Eye (tissue), 1 donor: ENCODE data around the gene GUCD1.

ENCODE experiments used
- DNase-seq: peaks from one replicate; pipeline ENCODE4 v3.0.0-alpha.2; 2015

Gene GUCD1

GRCh38 chr22:24523873-24524272 is 31.1 kb downstream of the GUCD1 start:
- no peak for DNase-seq

GRCh38 chr22:24521791-24522245 is 33.1 kb downstream of the GUCD1 start:
- DNase-seq, result peak; percentile 68

DNA sequence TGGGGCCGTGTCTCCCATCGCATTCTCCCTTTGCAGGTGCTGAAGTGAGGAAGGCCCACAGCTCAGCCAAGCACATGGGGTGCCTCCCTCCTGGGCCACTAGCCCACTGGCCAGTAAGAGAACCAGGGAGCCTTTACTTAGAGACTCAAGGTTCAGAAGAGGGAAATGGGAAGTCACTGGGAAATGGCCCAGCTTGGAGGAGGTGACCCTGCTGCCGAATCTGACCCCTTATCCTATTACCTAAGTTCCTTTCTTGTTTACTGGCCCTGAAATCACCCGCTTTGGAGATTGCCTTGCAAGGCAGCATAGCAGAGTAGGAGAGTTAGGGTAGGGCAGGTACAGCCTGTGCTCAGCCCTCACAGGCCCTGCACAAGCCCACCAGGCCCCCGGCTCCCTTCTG is 35.4 kb downstream of the GUCD1 start:
- DNase-seq, result no peak

DNA sequence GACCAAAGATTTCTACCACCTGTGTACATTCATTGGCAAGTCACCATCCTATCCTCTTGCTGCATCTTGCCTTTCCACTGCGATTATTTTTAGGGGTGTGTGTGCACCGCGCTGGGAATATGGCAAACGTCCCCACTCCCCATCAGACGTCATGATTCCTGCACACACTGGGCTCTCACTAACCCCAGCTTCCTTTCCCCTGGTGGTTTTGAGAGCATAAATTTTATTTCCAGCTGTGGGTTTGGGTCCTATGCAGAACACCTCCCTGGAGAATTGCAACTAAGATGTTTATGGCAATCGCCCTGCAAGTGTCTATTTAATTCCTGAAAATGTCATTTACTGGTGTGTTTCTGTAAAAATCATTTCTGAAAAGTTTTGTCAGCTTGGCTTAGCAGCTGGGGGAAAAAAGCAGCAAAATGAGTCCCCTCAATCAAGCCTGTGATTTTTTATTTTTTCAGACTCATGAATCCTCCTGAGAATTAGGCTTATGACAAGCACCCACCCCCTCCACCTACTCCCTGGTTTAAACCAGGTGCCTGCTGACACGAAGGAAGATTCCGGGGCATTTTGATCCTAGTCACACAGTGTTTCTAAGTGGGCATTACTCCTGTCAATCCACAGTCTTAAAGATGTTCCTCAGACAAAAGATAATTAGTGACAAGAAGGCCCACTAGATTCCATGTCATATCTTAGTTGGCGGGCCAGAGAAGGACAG is 36.0 kb downstream of the GUCD1 start:
- no peak for DNase-seq

- DNase-seq, result no peak
Measured at GRCh38 chr22:24518228-24518627, 36.7 kb downstream of the GUCD1 start.

DNA sequence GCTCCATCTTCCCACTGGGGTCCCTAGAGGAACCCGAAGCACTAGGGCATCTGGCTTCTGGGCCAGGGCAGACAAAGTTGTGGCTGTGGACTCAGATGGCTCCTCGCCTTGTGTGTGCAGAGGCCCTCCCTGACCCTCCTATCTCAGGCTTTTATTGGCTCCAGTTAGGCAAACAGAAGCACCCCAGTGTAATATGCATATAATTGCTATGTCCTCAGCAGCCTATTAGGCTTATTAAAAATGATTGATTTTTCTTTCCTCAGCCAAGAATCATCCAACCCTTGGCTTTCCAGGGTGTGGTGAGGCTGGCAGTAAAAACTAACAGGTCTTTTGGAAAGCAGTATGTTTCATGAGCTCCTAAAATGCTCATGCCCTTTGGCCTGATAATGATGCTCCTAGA is 37.5 kb downstream of the GUCD1 start:
- no peak for DNase-seq

DNA sequence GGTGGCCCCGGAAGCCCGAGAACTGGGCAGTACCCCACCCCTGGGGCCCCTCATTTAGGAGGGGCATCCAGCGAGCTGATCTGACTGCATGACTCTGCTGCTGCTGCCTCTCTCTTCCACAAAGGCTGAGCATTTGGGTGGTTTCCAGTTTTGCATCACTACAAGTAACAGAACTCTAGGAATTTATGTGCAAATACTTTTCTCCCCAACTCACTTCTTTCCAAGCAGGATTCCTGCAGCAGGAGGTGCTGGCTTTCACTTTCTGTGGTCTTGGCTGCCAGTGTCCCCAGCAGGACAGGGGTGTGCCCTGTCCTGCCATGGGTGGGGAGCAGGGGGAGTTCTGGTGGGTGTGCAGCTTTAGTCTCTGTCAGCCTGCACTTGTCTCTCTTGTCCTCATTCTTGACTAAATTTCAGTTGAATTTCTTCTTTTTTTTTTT is 38.6 kb downstream of the GUCD1 start:
- DNase-seq, result peak; percentile 62

DNA sequence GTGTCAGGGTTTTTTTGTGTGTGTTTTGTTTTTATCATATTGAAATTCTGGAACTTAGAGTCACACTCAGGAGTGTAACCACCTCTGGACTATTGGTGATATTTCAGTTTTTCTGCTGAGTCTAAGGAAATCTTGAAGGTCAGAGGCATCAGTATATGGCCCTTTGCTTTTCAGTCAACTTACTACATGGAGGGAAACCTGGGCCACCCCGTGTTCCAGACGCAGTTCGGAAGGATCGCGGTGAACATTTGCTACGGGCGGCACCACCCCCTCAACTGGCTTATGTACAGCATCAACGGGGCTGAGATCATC is 40.0 kb downstream of the GUCD1 start:
- DNase-seq, result no peak

GRCh38 chr22:24514241-24515026 is 40.5 kb downstream of the GUCD1 start:
- DNase-seq, result no peak

GRCh38 chr22:24513378-24514240 is 41.3 kb downstream of the GUCD1 start:
- DNase-seq, result no peak

GRCh38 chr22:24512043-24512442 is 42.9 kb downstream of the GUCD1 start:
- DNase-seq, result no peak

DNA sequence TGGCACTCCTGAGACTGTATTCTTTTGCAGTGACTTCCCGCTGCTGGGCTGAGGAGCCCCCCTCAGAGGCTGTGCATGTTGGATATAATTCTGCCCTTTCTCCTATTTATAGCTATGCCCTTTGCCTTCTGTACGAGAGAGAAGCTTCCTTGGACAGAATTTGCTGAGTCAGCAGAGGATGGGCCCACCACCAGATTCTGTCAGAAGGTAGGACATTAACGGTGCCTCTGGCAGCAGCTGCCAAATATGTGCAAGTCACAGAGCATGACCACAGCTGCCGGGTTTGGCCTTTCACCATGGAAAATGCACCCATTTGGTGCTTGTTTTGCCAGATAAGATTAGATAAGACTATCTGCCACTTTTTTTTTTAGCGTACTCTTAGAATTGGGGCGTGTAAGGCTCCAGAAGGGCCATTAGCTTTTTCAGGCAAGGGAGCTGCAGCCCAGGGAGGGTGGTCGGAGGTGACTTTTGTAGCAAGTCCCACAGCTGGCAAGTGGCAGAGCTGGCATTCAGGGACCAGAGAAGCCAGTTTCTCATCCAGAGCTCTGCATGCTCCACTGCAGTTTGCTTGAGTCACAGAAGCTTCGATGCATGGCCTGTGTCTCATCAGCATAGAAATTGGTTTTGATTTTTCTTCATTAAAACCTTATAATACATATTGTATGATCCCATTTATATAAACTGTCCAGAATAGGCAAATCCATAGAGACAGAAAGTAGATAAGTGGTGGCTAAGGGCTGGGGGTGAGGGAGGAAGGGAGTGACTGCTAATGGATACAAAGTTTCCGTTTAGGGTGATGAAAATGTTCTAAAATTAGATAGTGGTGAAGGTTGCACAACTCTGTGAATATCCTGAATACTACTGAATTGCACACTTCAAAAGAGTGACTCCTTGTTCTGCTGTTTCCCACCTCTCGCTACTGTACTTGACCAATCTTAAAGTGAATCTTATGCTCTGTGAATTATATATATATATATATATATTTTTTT is 44.0 kb downstream of the GUCD1 start:
- no peak for DNase-seq

DNA sequence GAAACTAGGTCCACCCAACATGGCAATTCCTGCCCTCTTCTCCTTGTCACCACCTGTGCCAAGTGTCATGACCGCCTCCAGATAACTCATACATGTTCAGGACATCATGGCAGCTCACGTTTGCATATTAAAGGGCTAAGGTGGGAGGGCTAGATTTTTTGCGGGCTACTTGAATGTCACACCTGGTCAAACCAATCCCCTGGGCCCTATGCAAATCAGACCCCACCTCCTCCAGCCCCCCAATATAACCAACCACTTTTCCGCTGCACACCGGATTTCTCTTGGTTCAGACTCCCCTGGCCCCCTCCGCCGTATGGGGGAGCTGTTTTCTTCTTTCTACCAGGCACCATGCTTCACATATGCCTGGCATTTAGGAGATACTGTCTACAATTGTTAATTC is 47.2 kb downstream of the GUCD1 start:
- DNase-seq, result no peak

DNA sequence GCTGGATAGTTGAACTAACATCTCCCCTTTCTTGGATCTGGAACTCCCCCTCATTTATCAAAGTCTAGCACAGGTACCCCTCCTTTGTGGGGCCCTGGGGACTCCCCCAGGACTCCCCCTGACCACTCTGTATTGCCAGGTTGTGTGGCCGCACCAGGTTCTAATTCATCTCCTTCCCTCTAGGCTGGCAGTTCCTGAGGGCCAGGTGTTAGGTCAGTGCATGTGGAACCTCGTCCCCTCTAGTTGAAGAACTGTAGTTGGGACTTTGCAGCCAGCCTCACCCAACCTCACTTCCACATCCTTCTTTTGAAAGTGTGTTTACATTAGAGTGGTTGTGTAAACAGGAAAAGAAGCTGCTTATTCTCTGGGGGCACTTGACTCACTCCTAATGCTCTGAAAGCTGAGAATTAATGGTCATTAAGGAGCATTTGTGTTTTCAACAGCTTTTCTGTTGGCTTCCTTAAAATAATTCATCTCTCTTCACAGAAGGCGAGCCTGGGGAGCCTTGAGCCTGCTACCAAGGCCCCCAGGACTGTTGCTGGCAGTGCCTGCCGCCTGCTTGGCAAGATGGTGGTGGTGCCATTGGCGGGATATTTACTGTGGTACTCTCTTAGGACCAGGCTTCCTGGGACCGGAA is 48.0 kb downstream of the GUCD1 start:
- DNase-seq, result no peak

DNA sequence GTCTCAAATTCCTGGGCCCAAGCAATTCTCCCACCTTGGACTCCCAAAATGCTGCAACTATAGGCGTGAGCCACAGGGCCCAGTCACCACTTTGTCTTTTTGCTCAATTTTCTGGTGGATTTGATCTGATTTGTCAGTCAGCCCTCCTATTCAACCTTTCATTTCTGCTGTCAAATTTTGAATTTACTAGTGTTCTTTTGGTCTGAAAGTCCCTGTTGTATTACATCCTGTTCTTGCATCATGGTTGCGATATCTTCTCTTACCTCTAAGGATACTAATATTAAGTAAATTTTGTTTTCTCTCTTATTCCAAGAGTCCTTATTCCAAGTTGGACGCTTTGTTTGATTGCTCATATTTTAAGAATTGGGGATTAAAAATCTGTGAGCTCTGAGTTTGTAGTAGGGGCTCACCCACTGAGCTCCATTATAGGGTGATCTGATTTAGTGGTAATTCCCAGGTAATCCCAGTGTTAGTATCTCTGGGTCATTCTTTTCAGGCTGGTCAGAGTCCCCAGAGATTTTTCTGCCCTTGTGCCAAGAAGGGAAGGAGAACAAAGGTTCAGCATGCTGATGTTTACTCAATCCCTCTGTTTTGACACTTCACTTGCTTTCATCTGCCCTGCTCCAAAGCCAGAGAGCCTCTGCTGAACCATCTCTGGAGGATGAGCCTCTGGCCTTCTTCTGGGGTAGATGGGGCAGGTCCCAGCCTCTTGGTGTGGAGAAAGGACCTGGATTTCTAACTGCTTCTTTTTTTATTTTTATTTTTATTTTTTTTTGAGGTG is 49.8 kb downstream of the GUCD1 start:
- no peak for DNase-seq

DNA sequence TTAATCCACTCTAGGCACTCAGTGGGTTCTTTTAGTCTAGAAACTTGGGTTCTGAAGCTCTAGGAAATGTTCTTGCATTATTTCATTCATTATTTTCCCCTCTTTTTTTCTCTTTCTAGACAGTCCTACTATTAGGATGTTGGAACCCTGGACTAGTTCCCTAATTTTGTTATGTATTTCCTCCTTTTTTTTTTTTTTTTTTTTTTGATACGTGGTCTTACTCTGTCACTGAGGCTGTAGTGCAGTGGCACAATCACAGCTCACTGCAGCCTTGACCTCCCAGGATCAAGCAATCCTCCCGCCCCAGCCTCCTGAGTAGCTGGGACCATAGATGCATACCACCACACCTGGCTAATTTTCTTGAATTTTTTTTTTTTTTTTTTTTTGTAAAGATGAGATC is 50.4 kb downstream of the GUCD1 start:
- DNase-seq, result no peak

GRCh38 chr22:24503843-24504338 is 51.0 kb downstream of the GUCD1 start:
- DNase-seq, result no peak

- peak; percentile 58 for DNase-seq
Measured at GRCh38 chr22:24503137-24503842, 51.6 kb downstream of the GUCD1 start.

GRCh38 chr22:24502541-24502940 is 52.4 kb downstream of the GUCD1 start:
- DNase-seq, result no peak

GRCh38 chr22:24502034-24502433 is 52.9 kb downstream of the GUCD1 start:
- no peak for DNase-seq
